HG02759 (cell line): ENCODE results near the gene DNAJB12.
A peak's percentile ranks its signal among the peaks of the same experiment; 100 is the strongest.
"Not testable (repeated sequence)": the region's sequence is repeated elsewhere in the genome, so short reads cannot be mapped to it uniquely, and the experiment has no call there.

Experiments
- ATAC-seq: cut with Tn5 transposase; IDR thresholded peaks from one replicate; pipeline ENCODE4 v1.9.1; 2021; ENCODE audit warnings: mild to moderate bottlenecking, moderate library complexity; ENCODE audit not compliant: unreplicated experiment

The DNAJB12 gene

GRCh38 chr10:72318418-72319262 is 36.1 kb downstream of the DNAJB12 start:
- no peak for ATAC-seq

DNA sequence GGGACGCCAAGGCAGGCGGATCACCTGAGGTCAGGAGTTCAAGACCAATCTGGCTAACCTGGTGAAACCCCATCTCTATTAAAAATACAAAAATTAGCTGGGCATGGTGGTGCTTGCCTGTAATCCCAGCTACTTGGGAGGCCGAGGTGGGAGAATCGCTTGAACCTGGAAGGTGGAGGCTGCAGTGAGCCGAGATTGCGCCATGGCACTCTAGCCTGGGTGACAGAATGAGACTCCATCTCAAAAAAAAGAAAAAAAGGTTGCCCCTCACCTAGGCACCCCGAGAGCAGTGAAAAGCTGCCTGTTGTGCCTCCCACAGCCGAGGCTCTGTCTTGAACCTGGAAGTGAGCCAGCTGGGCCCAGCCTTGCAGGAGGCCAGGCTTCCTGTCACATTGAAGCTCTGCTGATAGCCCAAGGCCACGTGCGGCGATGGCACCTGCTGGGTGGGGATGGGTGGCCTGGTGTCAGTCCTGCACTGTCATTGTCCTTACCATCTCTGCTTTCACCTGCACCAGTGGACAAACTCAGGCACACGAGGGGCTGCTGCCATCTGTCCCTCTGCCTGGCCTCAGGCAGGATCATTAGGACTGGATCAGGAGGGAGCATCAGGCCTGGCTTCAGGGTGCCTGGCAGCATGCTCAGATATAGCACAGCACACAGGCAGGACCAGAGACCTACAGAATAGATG is 37.8 kb downstream of the DNAJB12 start:
- no peak for ATAC-seq

GRCh38 chr10:72316386-72316700 is 38.4 kb downstream of the DNAJB12 start:
- no peak for ATAC-seq

- no peak for ATAC-seq
Measured at GRCh38 chr10:72315611-72316385, 38.9 kb downstream of the DNAJB12 start.

DNA sequence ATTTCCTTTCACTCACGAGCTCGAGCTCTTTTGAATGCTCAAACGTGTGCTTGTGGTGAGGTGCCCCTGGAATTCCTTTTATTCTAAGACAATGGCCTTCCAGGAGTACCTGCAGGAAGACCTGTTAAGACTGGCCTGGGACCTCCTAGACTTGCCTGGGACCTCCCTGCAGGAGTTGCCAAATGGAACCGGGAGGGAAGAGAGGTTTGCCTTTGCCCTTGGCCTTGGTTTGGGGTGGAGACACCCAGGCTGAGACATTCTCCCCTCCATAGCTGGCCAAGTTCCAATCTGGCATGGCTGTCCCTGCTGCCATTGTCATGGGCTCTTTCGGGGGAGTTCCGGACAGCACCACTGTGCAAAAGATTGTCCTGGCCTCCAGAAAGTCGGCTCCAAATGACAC is 39.7 kb downstream of the DNAJB12 start:
- no peak for ATAC-seq

DNA sequence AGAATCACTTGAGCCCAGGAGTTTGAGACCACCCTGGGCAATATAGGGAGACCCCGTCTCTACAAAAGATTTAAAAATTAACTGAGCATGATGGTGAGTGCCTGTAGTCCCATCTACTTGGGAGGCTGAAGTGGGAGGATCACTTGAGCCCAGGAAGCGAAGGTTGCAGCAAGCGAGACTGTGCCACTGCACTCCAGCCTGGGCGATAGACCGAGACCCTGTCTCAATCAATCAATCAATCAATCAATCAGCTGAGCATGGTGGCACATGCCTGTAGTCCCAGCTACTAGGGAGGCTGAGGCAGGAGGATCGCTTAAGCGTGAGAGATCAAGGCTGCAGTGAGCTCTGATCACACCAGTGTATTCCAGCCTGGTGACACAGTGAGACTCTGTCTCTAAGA is 40.5 kb downstream of the DNAJB12 start:
- no peak for ATAC-seq

DNA sequence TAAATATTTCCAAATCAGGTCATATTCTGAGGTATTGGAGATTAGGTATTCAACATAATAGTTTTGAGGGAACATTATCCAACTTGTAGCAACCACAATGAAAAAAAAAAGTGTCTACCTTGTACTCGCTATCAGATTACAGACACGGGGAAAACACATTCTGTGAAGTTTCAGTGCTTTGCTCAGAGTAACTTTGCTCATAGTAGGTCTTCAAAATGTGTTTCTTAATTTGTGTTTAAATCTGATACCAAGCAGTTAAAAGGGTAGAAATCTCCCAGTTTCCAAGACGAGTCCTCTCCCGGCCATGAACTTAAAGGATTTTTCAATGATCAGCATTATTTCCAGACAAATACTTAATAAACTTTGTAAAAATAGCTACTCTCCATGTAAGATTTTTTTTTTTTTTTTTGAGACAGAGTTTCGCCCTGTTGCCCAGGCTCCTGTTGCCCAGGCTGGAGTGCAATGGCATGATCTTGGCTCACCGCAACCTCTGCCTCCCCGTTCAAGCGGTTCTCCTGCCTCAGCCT is 41.8 kb downstream of the DNAJB12 start:
- no peak for ATAC-seq

DNA sequence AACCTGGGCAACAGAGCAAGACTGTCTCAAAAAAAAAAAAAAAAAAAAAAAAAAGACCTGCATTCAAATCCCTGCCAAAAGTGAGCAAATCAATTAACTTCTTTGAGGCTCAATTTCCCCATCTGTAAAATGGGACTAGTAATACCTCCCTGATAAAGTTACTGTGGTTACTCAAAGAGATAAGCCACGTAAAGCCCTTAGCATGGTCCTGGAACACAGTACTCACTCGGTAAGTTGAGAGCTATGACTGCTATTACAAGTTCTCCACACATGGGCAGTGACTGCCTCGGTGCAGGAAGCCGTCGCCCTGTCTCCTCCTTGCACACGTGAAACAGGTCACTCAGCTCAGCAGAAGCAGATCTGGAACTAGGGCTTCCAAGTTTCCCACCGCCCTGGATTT is 43.1 kb downstream of the DNAJB12 start:
- ATAC-seq = no peak

- no peak for ATAC-seq
Measured at GRCh38 chr10:72310636-72311035, 44.1 kb downstream of the DNAJB12 start.

DNA sequence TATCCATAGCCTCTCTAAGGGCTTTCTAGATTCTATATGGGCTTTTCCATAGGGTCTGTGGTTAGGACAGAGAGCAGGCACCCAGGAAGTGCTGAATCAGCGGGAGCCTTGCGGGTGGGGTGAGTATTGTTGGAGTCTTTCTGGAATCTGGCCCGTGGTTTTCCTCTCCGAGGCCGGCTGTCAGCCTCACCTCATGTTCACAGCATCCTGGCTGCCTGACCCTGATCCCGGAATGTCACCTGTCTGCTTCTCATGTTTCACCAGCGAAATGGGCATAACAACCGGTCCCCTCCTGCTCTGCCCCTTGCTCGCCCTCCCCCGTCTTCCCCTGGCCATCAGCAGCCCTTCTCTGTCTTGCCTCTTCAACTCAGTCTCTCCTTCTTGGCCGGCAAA is 44.5 kb downstream of the DNAJB12 start:
- no peak for ATAC-seq

- ATAC-seq = no peak
Measured at GRCh38 chr10:72309290-72310240, 45.2 kb downstream of the DNAJB12 start.

- ATAC-seq = no peak
Measured at GRCh38 chr10:72308320-72308987, 46.3 kb downstream of the DNAJB12 start.

- ATAC-seq = not testable (repeated sequence)
Measured at GRCh38 chr10:72307711-72308110, 47.0 kb downstream of the DNAJB12 start.

DNA sequence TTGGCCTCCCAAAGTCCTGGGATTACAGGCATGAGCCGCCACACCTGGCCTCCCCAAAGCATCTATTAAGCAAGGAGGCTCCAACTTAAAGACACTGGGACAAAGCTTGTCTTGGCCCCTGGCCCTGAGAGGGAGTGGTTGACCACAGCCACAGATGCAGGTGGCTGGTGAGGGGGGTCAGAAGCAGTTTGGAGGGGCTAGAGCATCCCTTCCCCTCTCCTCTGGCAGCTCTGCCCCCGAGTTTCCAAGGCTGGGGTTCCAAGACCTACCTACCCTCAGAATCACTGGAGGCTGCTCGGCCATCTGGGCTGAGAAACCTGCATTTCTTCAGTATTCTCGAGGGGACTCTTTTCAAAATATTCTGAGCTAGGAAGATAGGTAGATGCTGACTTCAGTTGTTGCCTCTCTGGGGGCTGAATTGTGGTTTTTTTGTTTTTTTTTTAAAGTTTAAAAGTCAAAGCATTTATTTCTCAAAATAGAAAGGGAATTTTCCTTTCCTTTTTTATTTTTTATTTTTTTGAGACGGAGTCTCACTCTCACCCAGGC is 48.4 kb downstream of the DNAJB12 start:
- ATAC-seq = no peak

GRCh38 chr10:72303424-72304128 is 51.1 kb downstream of the DNAJB12 start:
- ATAC-seq = no peak

GRCh38 chr10:72298592-72299519 is 55.9 kb downstream of the DNAJB12 start:
- ATAC-seq = no peak

- ATAC-seq = peak; percentile 79
Measured at GRCh38 chr10:72297805-72298591, 56.7 kb downstream of the DNAJB12 start.
